Measurements from ENCODE around the gene TMEM272.

The TMEM272 gene

GRCh38 chr13:51811046-51811445, 33.9 kb downstream of the TMEM272 start:
- TF ChIP-seq ZNF274 (IDR thresholded peaks at IDR 0.05; ENCODE audit: low read depth, low read length) = no peak
- no peak for TF ChIP-seq YY1 (IDR thresholded peaks at IDR 0.05; ENCODE audit: insufficient read depth, insufficient read length)
- TF ChIP-seq SUZ12 (IDR thresholded peaks at IDR 0.05; ENCODE audit: extremely low read depth, insufficient read depth, insufficient read length) = no peak
- no peaks in the 10 kb centered on the region for H3K9me3 ChIP-seq (ENCODE audit: insufficient read depth, low read length)
- DNase-seq (ENCODE audit: low read depth, low spot score) = no peak
- H3K4me3 ChIP-seq (ENCODE audit: insufficient read length, low read depth) = no peak overlapping the region
- H3K27me3 ChIP-seq (ENCODE audit: insufficient read depth, insufficient read length) = no peaks in the 10 kb centered on the region
- no peaks in the 10 kb centered on the region for H3K4me1 ChIP-seq (ENCODE audit: insufficient read depth, insufficient read length)
- no peak overlapping the region for H3K9ac ChIP-seq (ENCODE audit: insufficient read length, low read depth)
- no peaks in the 10 kb centered on the region for H3K36me3 ChIP-seq (ENCODE audit: insufficient read depth, insufficient read length, low read length)

GRCh38 chr13:51808811-51809210, 36.2 kb downstream of the TMEM272 start:
- Histone ChIP-seq H3K4me1 (ENCODE audit: insufficient read depth, insufficient read length) (no peaks in the 10 kb centered on the region), H3K4me3 (ENCODE audit: insufficient read length, low read depth) (no peak overlapping the region), H3K9ac (ENCODE audit: insufficient read length, low read depth) (no peak overlapping the region), H3K9me3 (ENCODE audit: insufficient read depth, low read length) (no peaks in the 10 kb centered on the region), H3K36me3 (ENCODE audit: insufficient read depth, insufficient read length, low read length) (no peaks in the 10 kb centered on the region), H3K27me3 (ENCODE audit: insufficient read depth, insufficient read length) (no peaks in the 10 kb centered on the region)
- TF ChIP-seq SUZ12 (IDR thresholded peaks at IDR 0.05; ENCODE audit: extremely low read depth, insufficient read depth, insufficient read length) (no peak), YY1 (IDR thresholded peaks at IDR 0.05; ENCODE audit: insufficient read depth, insufficient read length) (no peak), ZNF274 (IDR thresholded peaks at IDR 0.05; ENCODE audit: low read depth, low read length) (no peak)
- no peak for DNase-seq (ENCODE audit: low read depth, low spot score)

- Histone ChIP-seq H3K4me1 (ENCODE audit: insufficient read depth, insufficient read length) (no peaks in the 10 kb centered on the region), H3K4me3 (ENCODE audit: insufficient read length, low read depth) (no peak overlapping the region), H3K9me3 (ENCODE audit: insufficient read depth, low read length) (no peaks in the 10 kb centered on the region), H3K27me3 (ENCODE audit: insufficient read depth, insufficient read length) (no peaks in the 10 kb centered on the region), H3K36me3 (ENCODE audit: insufficient read depth, insufficient read length, low read length) (no peaks in the 10 kb centered on the region), H3K9ac (ENCODE audit: insufficient read length, low read depth) (no peak overlapping the region)
- no peak for DNase-seq (ENCODE audit: low read depth, low spot score)
- no peak for TF ChIP-seq ZNF274 (IDR thresholded peaks at IDR 0.05; ENCODE audit: low read depth, low read length)
- no peak for TF ChIP-seq YY1 (IDR thresholded peaks at IDR 0.05; ENCODE audit: insufficient read depth, insufficient read length)
- no peak for TF ChIP-seq SUZ12 (IDR thresholded peaks at IDR 0.05; ENCODE audit: extremely low read depth, insufficient read depth, insufficient read length)
Observed at GRCh38 chr13:51807041-51807440, 37.9 kb downstream of the TMEM272 start.

GRCh38 chr13:51806566-51806965, 38.4 kb downstream of the TMEM272 start:
- no peak for DNase-seq (ENCODE audit: low read depth, low spot score)
- Histone ChIP-seq H3K9ac (ENCODE audit: insufficient read length, low read depth) (no peak overlapping the region), H3K4me3 (ENCODE audit: insufficient read length, low read depth) (no peak overlapping the region), H3K9me3 (ENCODE audit: insufficient read depth, low read length) (no peaks in the 10 kb centered on the region), H3K4me1 (ENCODE audit: insufficient read depth, insufficient read length) (no peaks in the 10 kb centered on the region), H3K27me3 (ENCODE audit: insufficient read depth, insufficient read length) (no peaks in the 10 kb centered on the region), H3K36me3 (ENCODE audit: insufficient read depth, insufficient read length, low read length) (no peaks in the 10 kb centered on the region)
- TF ChIP-seq SUZ12 (IDR thresholded peaks at IDR 0.05; ENCODE audit: extremely low read depth, insufficient read depth, insufficient read length) = no peak
- no peak for TF ChIP-seq YY1 (IDR thresholded peaks at IDR 0.05; ENCODE audit: insufficient read depth, insufficient read length)
- TF ChIP-seq ZNF274 (IDR thresholded peaks at IDR 0.05; ENCODE audit: low read depth, low read length) = no peak

GRCh38 chr13:51805925-51806324, 39.1 kb downstream of the TMEM272 start:
- no peaks in the 10 kb centered on the region for H3K36me3 ChIP-seq (ENCODE audit: insufficient read depth, insufficient read length, low read length)
- no peaks in the 10 kb centered on the region for H3K9me3 ChIP-seq (ENCODE audit: insufficient read depth, low read length)
- no peak overlapping the region for H3K9ac ChIP-seq (ENCODE audit: insufficient read length, low read depth)
- H3K4me1 ChIP-seq (ENCODE audit: insufficient read depth, insufficient read length) = no peaks in the 10 kb centered on the region
- no peaks in the 10 kb centered on the region for H3K27me3 ChIP-seq (ENCODE audit: insufficient read depth, insufficient read length)
- no peak overlapping the region for H3K4me3 ChIP-seq (ENCODE audit: insufficient read length, low read depth)
- TF ChIP-seq YY1 (IDR thresholded peaks at IDR 0.05; ENCODE audit: insufficient read depth, insufficient read length) (no peak), SUZ12 (IDR thresholded peaks at IDR 0.05; ENCODE audit: extremely low read depth, insufficient read depth, insufficient read length) (no peak), ZNF274 (IDR thresholded peaks at IDR 0.05; ENCODE audit: low read depth, low read length) (no peak)
- no peak for DNase-seq (ENCODE audit: low read depth, low spot score)

- TF ChIP-seq YY1 (IDR thresholded peaks at IDR 0.05; ENCODE audit: insufficient read depth, insufficient read length) (no peak), SUZ12 (IDR thresholded peaks at IDR 0.05; ENCODE audit: extremely low read depth, insufficient read depth, insufficient read length) (no peak), ZNF274 (IDR thresholded peaks at IDR 0.05; ENCODE audit: low read depth, low read length) (no peak)
- no peaks in the 10 kb centered on the region for H3K4me1 ChIP-seq (ENCODE audit: insufficient read depth, insufficient read length)
- DNase-seq (ENCODE audit: low read depth, low spot score) = no peak
- no peak overlapping the region for H3K9ac ChIP-seq (ENCODE audit: insufficient read length, low read depth)
- H3K36me3 ChIP-seq (ENCODE audit: insufficient read depth, insufficient read length, low read length) = no peaks in the 10 kb centered on the region
- no peak overlapping the region for H3K4me3 ChIP-seq (ENCODE audit: insufficient read length, low read depth)
- H3K9me3 ChIP-seq (ENCODE audit: insufficient read depth, low read length) = no peaks in the 10 kb centered on the region
- no peaks in the 10 kb centered on the region for H3K27me3 ChIP-seq (ENCODE audit: insufficient read depth, insufficient read length)
Observed at GRCh38 chr13:51805313-51805712, 39.7 kb downstream of the TMEM272 start.

GRCh38 chr13:51804295-51805172, 40.4 kb downstream of the TMEM272 start:
- Histone ChIP-seq H3K36me3 (ENCODE audit: insufficient read depth, insufficient read length, low read length) (no peaks in the 10 kb centered on the region), H3K4me1 (ENCODE audit: insufficient read depth, insufficient read length) (no peaks in the 10 kb centered on the region), H3K4me3 (ENCODE audit: insufficient read length, low read depth) (peak overlapping the region; percentile 53), H3K9me3 (ENCODE audit: insufficient read depth, low read length) (no peaks in the 10 kb centered on the region), H3K27me3 (ENCODE audit: insufficient read depth, insufficient read length) (no peaks in the 10 kb centered on the region), H3K9ac (ENCODE audit: insufficient read length, low read depth) (peak overlapping the region; percentile 32)
- DNase-seq (ENCODE audit: low read depth, low spot score) = no peak
- TF ChIP-seq SUZ12 (IDR thresholded peaks at IDR 0.05; ENCODE audit: extremely low read depth, insufficient read depth, insufficient read length) (no peak), YY1 (IDR thresholded peaks at IDR 0.05; ENCODE audit: insufficient read depth, insufficient read length) (no peak), ZNF274 (IDR thresholded peaks at IDR 0.05; ENCODE audit: low read depth, low read length) (no peak)

All from NT2/D1 (cell line).